Measurements from ENCODE around the gene C1orf174. TPM values are rescaled to one million over a fixed set of nuclear protein-coding genes. Genes with fewer than 3 reads are reported as not detected.

Gene C1orf174
- total RNA-seq (20.7 and 26.7 TPM in 2 replicates), polyA plus RNA-seq (23.6 and 28.9 TPM in 2 replicates)

DNA sequence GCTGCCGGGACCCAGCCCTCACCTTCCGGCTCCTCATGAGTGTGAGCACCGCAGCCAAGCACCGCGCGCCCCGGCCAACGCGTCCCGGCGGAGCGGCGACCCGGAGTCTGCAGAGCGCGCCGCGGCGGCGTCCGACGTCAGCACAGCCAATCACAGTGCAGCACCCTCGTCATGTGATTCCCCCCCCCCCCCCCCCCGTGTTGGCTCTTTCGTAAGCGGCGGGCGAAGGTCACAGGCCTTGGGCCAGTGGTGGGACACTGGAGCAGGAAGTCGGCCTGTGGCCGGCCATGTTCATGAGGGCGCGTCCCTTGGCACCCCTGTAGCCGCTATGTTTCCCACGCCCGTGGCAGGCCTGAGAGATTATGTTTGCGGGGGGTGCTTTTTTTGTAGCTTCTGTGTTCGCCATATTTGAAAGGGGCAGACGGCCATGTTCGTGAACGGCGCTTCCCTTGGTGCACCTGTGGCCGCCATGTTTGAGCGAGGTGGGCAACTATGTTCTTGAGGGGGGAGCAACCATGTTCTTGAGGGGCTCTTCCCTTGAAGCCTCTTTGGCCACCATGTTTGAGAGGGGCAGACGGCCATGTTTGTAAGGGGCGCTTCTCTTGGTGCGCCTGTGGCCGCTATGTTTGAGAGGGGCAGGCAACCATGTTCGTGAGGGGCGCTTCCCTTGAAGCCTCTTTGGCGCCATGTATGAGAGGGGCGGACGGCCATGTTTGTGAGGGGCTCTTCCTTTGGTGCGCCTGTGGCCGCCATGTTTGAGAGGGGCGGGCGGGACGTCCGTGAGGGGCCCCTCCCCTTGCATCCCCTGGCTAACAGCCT, at the start of gene C1orf174:
C1orf174 (minus strand) TSS at position 123 of the 819 bp plus-strand sequence; CDS start at position 37, 86 bp downstream.
- peak within 1 kb of the TSS; percentile 84 for H3K4me2 ChIP-seq
- 2% methylated on average over 33 of the region's 58 CpGs for WGBS (ENCODE audit: low lambda C conversion rate, missing lambda C conversion rate)
- H2AFZ ChIP-seq, result peak within 1 kb of the TSS; percentile 80
- peak within 1 kb of the TSS; percentile 59 for H3K4me3 ChIP-seq
- H4K20me1 ChIP-seq (ENCODE audit: insufficient read depth, poor library complexity, severe bottlenecking), result no peaks in the 10 kb centered on the region
- H3K4me1 ChIP-seq (ENCODE audit: insufficient read depth), result no peaks in the 10 kb centered on the region
- H3K79me2 ChIP-seq, result peaks cover 53% of the 10 kb centered on the region
- TF ChIP-seq EZH2 (IDR thresholded peaks at IDR 0.05; ENCODE audit: borderline replicate concordance) (no peak), EZH2phosphoT487 (IDR thresholded peaks at IDR 0.05; ENCODE audit: low read depth, severe bottlenecking, unreplicated experiment) (no peak)
- TF ChIP-seq, protein P1, sequence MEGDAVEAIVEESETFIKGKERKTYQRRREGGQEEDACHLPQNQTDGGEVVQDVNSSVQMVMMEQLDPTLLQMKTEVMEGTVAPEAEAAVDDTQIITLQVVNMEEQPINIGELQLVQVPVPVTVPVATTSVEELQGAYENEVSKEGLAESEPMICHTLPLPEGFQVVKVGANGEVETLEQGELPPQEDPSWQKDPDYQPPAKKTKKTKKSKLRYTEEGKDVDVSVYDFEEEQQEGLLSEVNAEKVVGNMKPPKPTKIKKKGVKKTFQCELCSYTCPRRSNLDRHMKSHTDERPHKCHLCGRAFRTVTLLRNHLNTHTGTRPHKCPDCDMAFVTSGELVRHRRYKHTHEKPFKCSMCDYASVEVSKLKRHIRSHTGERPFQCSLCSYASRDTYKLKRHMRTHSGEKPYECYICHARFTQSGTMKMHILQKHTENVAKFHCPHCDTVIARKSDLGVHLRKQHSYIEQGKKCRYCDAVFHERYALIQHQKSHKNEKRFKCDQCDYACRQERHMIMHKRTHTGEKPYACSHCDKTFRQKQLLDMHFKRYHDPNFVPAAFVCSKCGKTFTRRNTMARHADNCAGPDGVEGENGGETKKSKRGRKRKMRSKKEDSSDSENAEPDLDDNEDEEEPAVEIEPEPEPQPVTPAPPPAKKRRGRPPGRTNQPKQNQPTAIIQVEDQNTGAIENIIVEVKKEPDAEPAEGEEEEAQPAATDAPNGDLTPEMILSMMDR (IDR thresholded peaks at IDR 0.05; ENCODE audit: poor library complexity), result no peak
- no peaks in the 10 kb centered on the region for H3K36me3 ChIP-seq (replicated peaks; ENCODE audit: insufficient read depth, low read depth)
- H3K27me3 ChIP-seq, result no peaks in the 10 kb centered on the region
- peak within 1 kb of the TSS; percentile 92 for H3K27ac ChIP-seq
- DNase-seq (ENCODE audit: low spot score), result peak; percentile 98
- no peaks in the 10 kb centered on the region for H3K9me2 ChIP-seq (replicated peaks; ENCODE audit: insufficient read depth)
- no peaks in the 10 kb centered on the region for H3K9me3 ChIP-seq (ENCODE audit: low read depth)

GRCh38 chr1:3948344-3948743, 48.3 kb upstream of the C1orf174 start:
- Histone ChIP-seq H4K20me1 (ENCODE audit: insufficient read depth, poor library complexity, severe bottlenecking) (no peaks in the 10 kb centered on the region), H3K4me2 (no peak overlapping the region), H3K79me2 (no peaks in the 10 kb centered on the region), H3K9me3 (ENCODE audit: low read depth) (no peaks in the 10 kb centered on the region), H2AFZ (no peak overlapping the region), H3K4me1 (ENCODE audit: insufficient read depth) (no peaks in the 10 kb centered on the region), H3K9me2 (replicated peaks; ENCODE audit: insufficient read depth) (no peaks in the 10 kb centered on the region), H3K4me3 (no peak overlapping the region), H3K36me3 (replicated peaks; ENCODE audit: insufficient read depth, low read depth) (no peaks in the 10 kb centered on the region), H3K27me3 (peaks cover 6% of the 10 kb centered on the region), H3K27ac (no peak overlapping the region)
- 61% methylated on average over 9 of the region's 9 CpGs for WGBS (ENCODE audit: low lambda C conversion rate, missing lambda C conversion rate)
- TF ChIP-seq EZH2 (IDR thresholded peaks at IDR 0.05; ENCODE audit: borderline replicate concordance) (no peak), EZH2phosphoT487 (IDR thresholded peaks at IDR 0.05; ENCODE audit: low read depth, severe bottlenecking, unreplicated experiment) (no peak)
- TF ChIP-seq, protein P1 (IDR thresholded peaks at IDR 0.05; ENCODE audit: poor library complexity), result no peak
- peak; percentile 23 for DNase-seq (ENCODE audit: low spot score)

DNA sequence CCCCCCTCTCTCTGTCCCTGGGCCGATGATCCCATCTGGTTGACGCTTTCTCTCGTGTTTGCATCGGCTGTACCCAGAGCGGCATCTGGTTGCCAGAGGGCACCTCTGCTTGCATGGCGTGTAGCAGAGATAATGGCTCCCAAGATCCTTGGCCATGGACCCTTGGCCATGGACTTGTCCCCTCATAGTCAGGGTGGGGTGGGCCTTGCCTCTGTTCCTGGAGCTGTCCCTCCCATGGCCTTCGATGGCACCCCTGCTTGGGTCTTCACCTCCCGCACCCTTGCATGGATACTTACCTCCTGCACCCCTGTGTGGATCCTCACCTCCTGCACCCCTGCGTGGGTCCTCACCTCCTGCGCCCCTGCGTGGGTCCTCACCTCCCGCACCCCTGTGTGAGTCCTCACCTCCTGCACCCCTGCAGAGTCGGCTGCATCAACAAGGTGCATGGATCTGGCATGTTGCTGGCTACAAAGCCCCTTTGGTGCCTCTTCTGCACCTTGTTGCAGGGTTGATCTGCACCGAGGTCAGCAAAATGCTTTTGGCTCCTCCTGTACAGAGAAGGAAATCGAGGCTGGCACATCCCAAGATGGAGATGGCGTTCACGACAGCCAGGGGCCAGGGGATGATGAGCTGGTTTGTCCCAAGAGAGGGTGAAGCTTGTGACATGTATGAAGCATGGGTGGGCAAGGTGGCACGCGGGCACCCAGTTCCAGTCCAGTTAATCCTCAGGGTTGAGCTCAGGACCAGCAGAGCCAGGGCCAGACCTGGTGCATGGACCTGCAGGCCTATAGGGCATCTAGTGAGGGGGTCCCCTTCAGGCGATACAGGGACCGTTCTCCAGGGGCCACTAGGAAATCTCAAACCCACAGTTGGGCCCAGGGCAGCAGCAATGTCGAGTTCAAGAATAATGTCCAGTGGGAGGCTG, 46.1 kb upstream of the C1orf174 start:
- 90% methylated on average over 22 of the region's 22 CpGs for WGBS (ENCODE audit: low lambda C conversion rate, missing lambda C conversion rate)
- Histone ChIP-seq H4K20me1 (ENCODE audit: insufficient read depth, poor library complexity, severe bottlenecking) (no peaks in the 10 kb centered on the region), H3K27ac (no peak overlapping the region), H3K79me2 (no peaks in the 10 kb centered on the region), H3K4me2 (no peak overlapping the region), H3K4me1 (ENCODE audit: insufficient read depth) (no peaks in the 10 kb centered on the region), H3K9me3 (ENCODE audit: low read depth) (no peaks in the 10 kb centered on the region), H3K27me3 (peaks cover 6% of the 10 kb centered on the region), H3K9me2 (replicated peaks; ENCODE audit: insufficient read depth) (no peaks in the 10 kb centered on the region), H3K36me3 (replicated peaks; ENCODE audit: insufficient read depth, low read depth) (no peaks in the 10 kb centered on the region), H3K4me3 (no peak overlapping the region), H2AFZ (no peak overlapping the region)
- no peak for DNase-seq (ENCODE audit: low spot score)
- TF ChIP-seq EZH2 (IDR thresholded peaks at IDR 0.05; ENCODE audit: borderline replicate concordance) (no peak), EZH2phosphoT487 (IDR thresholded peaks at IDR 0.05; ENCODE audit: low read depth, severe bottlenecking, unreplicated experiment) (no peak)
- TF ChIP-seq, protein P1 (IDR thresholded peaks at IDR 0.05; ENCODE audit: poor library complexity), result no peak

Measured in hepatocyte (in vitro differentiated cells).